SW480 (cell line): ENCODE data around the gene SYTL3.

Experiments
- DNase-seq: peaks from one replicate; pipeline ENCODE4 v3.0.0-alpha.2; 2016; ENCODE audit warnings: low spot score

SYTL3 gene

DNA sequence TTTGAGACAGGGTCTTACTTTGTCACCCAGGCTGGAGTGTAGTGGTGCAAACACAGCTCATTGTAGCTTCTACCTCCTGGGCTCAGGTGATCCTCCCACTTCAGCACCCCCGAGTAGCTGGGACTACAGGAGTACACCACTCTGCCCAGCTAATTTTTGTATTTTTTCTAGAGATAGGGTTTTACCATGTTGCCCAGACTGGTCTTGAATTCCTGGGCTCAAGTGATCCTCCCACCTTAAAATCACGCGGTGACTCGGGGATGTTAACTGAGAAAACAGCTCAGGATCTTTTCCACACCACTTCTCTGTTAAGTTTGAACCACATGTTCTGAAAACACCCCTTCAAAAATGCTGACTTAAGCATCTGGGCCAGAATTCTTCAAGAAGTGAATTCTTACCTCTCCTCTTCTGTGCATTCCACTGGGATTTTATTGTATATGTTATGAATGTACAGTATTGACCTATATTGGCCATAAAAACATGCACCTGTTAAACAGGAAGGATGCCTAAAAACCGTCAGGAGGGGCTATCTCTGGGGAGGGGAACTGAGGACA is 72.4 kb downstream of the SYTL3 start:
- no peak for DNase-seq

DNA sequence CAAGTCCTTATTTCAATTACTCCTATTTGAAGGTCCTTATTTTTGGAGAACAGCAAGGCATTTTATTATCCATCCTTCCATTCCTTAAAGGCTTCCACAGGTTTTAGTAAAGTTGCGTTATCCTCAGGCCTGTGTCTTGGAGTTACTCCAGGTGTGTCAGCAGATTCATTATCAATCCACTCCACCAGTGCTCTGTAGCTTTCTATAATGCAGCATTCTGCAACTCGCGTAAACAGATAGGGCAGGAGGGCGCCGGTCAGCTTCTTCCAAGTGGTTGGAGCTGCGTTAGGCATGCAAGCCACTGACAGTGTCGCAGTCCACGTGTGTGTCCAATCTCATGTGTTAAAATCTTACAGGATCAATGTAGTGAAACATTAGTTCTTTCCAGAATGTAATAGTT is 75.8 kb downstream of the SYTL3 start:
- DNase-seq, result no peak

DNA sequence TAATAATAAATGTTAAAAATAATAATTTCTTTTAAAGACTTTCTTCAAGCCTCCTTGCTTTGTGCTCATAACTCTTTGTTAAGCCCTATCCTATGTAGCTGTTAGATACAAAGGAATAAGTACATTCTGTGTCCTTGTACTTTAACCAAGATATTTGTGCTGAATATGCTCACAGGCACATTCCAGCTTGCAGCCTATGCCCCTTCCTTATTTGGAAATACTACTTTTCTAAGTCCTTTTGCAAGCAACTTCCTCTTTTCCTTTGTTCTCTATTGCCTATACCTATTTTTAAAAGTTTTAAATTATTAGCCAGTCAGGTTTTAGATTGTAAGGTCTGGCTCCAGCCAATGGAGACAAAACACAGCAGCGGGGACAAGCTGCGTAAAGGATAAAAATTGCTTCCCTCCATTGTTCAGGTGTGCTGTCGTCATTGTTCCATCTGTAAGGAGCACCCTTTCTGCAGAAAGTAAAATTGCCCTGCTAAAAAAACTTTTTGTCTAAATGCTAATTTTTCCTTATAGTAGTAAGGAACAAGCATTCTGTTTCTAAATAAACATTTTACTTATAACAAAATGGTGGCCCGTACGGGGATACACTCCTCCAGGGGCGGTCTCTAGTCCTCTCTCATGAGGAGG is 80.2 kb downstream of the SYTL3 start:
- no peak for DNase-seq

DNA sequence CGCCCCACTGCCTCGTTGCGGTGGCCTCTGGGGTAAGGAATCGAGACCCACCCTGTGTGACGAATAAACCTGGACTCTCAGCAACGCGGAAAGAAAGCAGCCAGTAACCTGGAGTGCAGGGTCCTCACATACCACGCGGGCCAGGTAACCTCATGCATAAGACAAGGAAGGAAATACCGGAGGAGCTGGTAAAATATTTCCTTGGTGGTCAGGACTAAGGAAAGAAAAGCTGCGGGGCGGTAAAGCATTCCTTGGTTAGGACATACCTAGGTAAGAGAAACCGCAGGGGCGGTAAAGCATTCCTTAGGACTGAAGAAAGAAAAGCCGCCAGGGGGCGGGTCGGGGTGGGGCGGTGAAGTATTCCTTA is 80.7 kb downstream of the SYTL3 start:
- no peak for DNase-seq

GRCh38 chr6:158735009-158735408 is 85.2 kb downstream of the SYTL3 start:
- no peak for DNase-seq

- DNase-seq, result no peak
Observed at GRCh38 chr6:158737082-158737709, 87.3 kb downstream of the SYTL3 start.

- peak; percentile 77 for DNase-seq
Observed at GRCh38 chr6:158737710-158738615, 88.1 kb downstream of the SYTL3 start.

GRCh38 chr6:158739673-158740072 is 89.8 kb downstream of the SYTL3 start:
- no peak for DNase-seq

DNA sequence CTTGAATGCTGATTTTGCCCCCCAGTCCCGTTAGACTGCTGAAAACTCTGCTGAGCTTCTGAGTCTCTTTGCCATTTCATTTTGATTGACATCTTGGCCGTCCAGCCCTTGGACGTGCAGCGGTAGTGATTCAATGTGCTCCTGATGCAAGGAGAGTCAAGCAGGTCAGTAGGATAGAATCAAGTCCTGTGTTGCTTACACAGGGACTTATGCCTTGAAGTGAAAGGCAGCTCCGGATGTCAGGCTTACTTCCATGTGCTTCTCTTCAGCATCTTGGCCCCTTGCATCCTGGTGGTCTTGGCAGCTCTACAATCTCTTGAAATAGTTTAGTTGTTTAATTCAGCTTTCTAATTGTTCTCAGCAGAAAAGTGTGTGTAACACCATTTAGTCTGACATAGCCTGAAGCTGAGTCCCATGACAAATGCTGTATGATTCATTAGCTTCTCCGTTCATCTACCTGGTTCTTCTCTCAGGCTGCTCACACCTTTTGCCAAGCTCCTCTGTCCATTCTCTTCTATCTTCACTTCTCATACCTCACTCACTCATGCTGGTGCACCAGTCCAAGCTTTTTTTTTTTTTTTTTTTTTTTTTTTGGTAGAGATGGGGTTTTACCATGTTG is 93.3 kb downstream of the SYTL3 start:
- no peak for DNase-seq

GRCh38 chr6:158744986-158745430 is 95.2 kb downstream of the SYTL3 start:
- no peak for DNase-seq

DNA sequence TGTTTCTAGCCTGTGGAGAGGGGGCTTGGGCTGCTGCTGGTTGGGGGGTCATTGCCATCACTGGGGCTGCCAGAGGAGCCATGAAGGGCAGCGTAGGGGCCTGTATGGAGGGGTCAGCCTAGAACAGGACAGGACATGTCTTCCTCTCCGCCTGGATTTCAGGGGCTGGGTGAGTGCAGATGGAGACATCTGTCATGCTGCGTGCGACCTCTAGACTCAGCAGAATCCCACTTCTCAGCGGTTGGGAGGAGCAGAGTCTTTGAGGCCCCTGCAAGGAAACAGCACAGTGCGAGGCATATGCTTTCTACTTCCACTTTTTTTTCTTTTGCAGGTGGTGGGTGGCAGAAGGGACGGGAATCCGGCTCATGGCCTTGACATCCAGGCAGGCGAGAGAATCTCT is 101.4 kb downstream of the SYTL3 start:
- DNase-seq, result no peak

GRCh38 chr6:158751921-158752320 is 102.1 kb downstream of the SYTL3 start:
- DNase-seq, result no peak

GRCh38 chr6:158752613-158753012 is 102.8 kb downstream of the SYTL3 start:
- DNase-seq, result no peak

- DNase-seq, result no peak
Observed at GRCh38 chr6:158753811-158754210, 104.0 kb downstream of the SYTL3 start.

- no peak for DNase-seq
Observed at GRCh38 chr6:158754738-158755137, 104.9 kb downstream of the SYTL3 start.

GRCh38 chr6:158755636-158756035 is 105.8 kb downstream of the SYTL3 start:
- DNase-seq, result no peak

DNA sequence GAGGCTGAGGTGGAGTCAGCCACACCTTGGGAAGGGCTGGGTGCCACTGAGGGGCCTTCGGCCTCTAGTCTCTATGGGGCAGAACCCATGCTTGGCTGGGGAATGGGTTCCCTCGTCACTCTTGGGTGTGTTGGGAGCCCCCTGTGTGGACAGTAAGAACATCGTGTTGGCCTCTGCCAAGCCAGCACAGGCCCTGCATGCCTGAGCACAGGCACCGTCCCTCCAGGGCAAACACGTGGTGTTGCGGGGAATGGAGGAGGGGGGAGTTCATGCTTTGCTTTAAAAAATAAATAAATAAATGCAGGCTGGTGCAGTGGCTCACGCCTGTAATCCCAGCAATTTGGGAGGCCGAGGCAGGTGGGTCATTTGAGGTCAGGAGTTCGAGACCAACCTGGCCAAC is 106.3 kb downstream of the SYTL3 start:
- no peak for DNase-seq

- DNase-seq, result no peak
Observed at GRCh38 chr6:158756977-158757752, 107.3 kb downstream of the SYTL3 start.

DNA sequence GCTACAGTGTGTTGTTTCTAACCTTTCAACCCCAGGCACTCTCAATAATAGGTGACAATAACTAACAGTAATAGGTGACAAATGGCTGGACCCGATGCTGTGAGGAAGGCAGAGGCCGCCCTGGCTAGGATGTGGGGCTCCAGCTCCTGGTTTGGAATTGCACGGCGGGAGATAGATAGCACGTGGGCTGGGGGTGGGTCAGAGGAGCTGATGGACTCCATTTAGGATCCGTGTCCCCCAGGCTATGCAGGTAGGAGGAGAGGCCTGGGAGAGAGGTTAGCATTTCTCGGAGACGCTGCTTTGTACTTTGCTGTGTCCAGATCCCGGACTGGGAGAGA is 107.9 kb downstream of the SYTL3 start:
- no peak for DNase-seq

GRCh38 chr6:158758451-158758860 is 108.6 kb downstream of the SYTL3 start:
- DNase-seq, result no peak

DNA sequence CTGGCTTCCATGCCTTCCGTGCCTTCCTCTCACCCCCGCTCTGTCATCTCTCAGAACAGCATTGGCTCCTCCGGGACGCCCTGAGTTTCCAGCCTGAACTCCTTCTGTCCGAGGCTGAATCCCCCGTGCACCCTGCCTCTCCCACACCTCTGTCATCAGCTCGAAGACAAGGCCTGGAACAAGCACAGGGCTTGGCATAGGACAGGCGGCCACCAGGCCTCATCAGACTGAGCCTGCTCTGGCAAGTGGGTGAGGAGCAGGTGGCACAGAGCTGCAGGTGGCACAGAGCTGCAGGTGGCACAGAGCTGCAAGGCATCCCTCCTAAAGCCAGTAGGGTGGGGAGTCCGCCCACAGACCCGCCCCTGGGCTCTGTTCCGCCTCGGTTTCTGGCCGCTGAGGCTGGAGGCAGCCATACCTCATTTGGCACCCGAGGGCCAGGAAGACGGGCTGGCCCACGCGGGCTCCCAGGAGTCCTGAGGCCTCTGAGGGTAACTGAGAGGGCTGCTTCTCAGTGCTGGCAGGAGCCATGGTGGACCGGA is 109.2 kb downstream of the SYTL3 start:
- DNase-seq, result no peak
